ENCODE measurements around the gene MARCHF7.

DNA sequence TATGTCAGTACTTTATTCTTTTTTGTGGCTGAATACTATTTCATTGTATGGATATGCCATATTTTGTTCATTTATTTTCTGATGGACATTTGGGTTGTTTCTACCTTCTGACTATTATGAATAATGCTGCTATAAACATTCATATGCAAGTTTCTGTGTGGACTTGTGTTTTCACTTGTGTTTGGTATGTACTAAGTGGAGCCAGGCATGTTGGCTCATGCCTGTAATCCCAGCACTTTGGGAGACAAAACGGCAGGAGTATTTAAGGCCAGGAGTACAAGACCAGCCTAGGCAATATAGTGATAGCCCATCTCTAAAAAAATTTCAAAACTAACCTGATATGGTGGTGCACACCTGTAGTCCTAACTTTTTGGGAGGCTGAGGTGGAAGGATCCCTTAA, 23.3 kb downstream of the MARCHF7 start:
- TF ChIP-seq, protein P1, sequence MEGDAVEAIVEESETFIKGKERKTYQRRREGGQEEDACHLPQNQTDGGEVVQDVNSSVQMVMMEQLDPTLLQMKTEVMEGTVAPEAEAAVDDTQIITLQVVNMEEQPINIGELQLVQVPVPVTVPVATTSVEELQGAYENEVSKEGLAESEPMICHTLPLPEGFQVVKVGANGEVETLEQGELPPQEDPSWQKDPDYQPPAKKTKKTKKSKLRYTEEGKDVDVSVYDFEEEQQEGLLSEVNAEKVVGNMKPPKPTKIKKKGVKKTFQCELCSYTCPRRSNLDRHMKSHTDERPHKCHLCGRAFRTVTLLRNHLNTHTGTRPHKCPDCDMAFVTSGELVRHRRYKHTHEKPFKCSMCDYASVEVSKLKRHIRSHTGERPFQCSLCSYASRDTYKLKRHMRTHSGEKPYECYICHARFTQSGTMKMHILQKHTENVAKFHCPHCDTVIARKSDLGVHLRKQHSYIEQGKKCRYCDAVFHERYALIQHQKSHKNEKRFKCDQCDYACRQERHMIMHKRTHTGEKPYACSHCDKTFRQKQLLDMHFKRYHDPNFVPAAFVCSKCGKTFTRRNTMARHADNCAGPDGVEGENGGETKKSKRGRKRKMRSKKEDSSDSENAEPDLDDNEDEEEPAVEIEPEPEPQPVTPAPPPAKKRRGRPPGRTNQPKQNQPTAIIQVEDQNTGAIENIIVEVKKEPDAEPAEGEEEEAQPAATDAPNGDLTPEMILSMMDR (IDR thresholded peaks at IDR 0.05; ENCODE audit: poor library complexity), result no peak
- no peak for TF ChIP-seq EZH2 (IDR thresholded peaks at IDR 0.05; ENCODE audit: borderline replicate concordance)

Data from hepatocyte (in vitro differentiated cells).